Right lobe of liver (tissue), 6 donors: ENCODE measurements around the gene FDXACB1. TPM values are rescaled to one million over a fixed set of nuclear protein-coding genes. Genes with fewer than 3 reads are reported as not detected.

ENCODE experiments used
- ATAC-seq, 4 donors: fragments of 200-7000 bp; cut with Tn5 transposase; one replicate each; pipeline ENCODE4 v1.9.1; 2020; ENCODE audit warnings: mild to moderate bottlenecking in 4 of 4, moderate library complexity in 4 of 4
- DNase-seq, 3 donors: peaks; one replicate each; pipeline ENCODE4 v3.0.0-alpha.2; 2020
- H3K27ac ChIP-seq, 3 donors: fragments of 200-600 bp; one replicate each; pipeline ENCODE4 v1.8.0; 2022
- H3K27me3 ChIP-seq, 2 donors: fragments of 200-600 bp; one replicate each; pipeline ENCODE4 v1.8.0; 2022
- H3K36me3 ChIP-seq, 4 donors: fragments of 200-600 bp; sonication (generic) in 1 of 4; one replicate each; pipeline versions ENCODE4 v1.5.1 to v1.8.0; 2017 to 2022; ENCODE audit warnings: control low read depth in 1 of 4
- H3K4me1 ChIP-seq, 4 donors: fragments of 200-600 bp; sonication (generic) in 1 of 4; one replicate each; pipeline versions ENCODE4 v1.5.1 to v1.8.0; 2017 to 2022; ENCODE audit warnings: control low read depth in 1 of 4
- H3K4me3 ChIP-seq, 3 donors: fragments of 200-600 bp; one replicate each; pipeline ENCODE4 v1.8.0; 2022
- H3K9me3 ChIP-seq, 4 donors: fragments of 200-600 bp; sonication (generic) in 1 of 4; one replicate each; pipeline versions ENCODE4 v1.5.1 to v1.8.0; 2017 to 2022; ENCODE audit warnings: control low read depth in 1 of 4
- CTCF ChIP-seq, 4 donors: fragments of 200-600 bp in 3 of 4; fragments of 450-650 bp in 1 of 4; IDR thresholded peaks; one replicate each; pipeline versions ENCODE4 v1.5.1 to v1.8.0; 2016 to 2022; ENCODE audit warnings: antibody characterized with exemption in 4 of 4, mild to moderate bottlenecking in 2 of 4
- POLR2A ChIP-seq: fragments of 450-650 bp; IDR thresholded peaks from one replicate; pipeline ENCODE4 v1.6.1; 2017; ENCODE audit warnings: antibody characterized with exemption, mild to moderate bottlenecking
- whole genome bisulfite sequencing: methylation state at CpG from one replicate; pipeline ENCODE4 v1.1.6; 2018; ENCODE audit warnings: low coverage, low lambda C conversion rate; ENCODE audit not compliant: insufficient coverage; ENCODE audit errors: missing lambda C conversion rate; 5-methylcytosine and 5-hydroxymethylcytosine counted together
- intact Hi-C, 2 donors: fragments of 100-400 bp; cut with DNase I; formaldehyde crosslinking; loops; one replicate each; pipeline versions ENCODE4 v1.11.2 to v1.14.1; 2022
- total RNA-seq, 6 experiments: library from RNA; depleted of rRNA in 2 of 6; stranded (reverse); fragments of >200 nt in 2 of 6; fragmentation: NEBNext Ultra II Directional in 3 of 6; extraction: Animal tissue kit (Norgen Biotek cat#: 25700) in 3 of 6; gene quantifications; one replicate each; pipeline versions ENCODE4 v1.1.0 to v1.2.4, GENCODE V29; 2016 to 2023
- donor health status: DM: no; HTN: yes; CAD: no.
- donor health status: DM: no; HTN: no; CAD: no.
- donor health status: DM: no; HTN: no; CAD: no.
- donor health status: DM: no; HTN: yes; CAD: no.
- donor health status: DM: no; HTN: yes; CAD: no.

FDXACB1 gene
- total RNA-seq, 6 experiments from 2014 or later, result 0.90 to 1.3 (median 1.1) TPM

GRCh38 chr11:111923351-111923788 is 44.4 kb upstream of the FDXACB1 start:
- intact Hi-C loops, result no loop called here
- DNase-seq (no peak), ATAC-seq (no peak)
- Histone ChIP-seq H3K27ac (peak overlapping the region; percentile 25 to 84 (median 35)), H3K9me3 (no peaks in the 10 kb centered on the region), H3K36me3 (no peaks in the 10 kb centered on the region), H3K27me3 (no peaks in the 10 kb centered on the region), H3K4me3 (no peak overlapping the region), H3K4me1 (peaks cover 0 to 57% (median 9%) of the 10 kb centered on the region in 4 donors)
- TF ChIP-seq POLR2A, result no peak
- WGBS, result 46% methylated on average over 5 of the region's 5 CpGs

- H3K27me3 ChIP-seq, result no peaks in the 10 kb centered on the region
- ATAC-seq (peak in 1 of 4 donors; percentile 6), DNase-seq (peak in 1 of 3 donors; percentile 73)
- TF ChIP-seq CTCF (IDR thresholded peaks at IDR 0.05) (no peak), POLR2A (no peak)
- intact Hi-C loops, result no loop called here
- 6% methylated on average over 2 of the region's 2 CpGs for WGBS
- H3K36me3 ChIP-seq, result no peaks in the 10 kb centered on the region
- H3K4me3 ChIP-seq, result no peak overlapping the region
- H3K4me1 ChIP-seq, result peaks cover 0 to 63% (median 10%) of the 10 kb centered on the region in 4 donors
- H3K27ac ChIP-seq, result peak overlapping the region; percentile 25 to 84 (median 35)
- H3K9me3 ChIP-seq, result no peaks in the 10 kb centered on the region
Observed at GRCh38 chr11:111922803-111923202, 43.8 kb upstream of the FDXACB1 start.

GRCh38 chr11:111921541-111922230 is 42.7 kb upstream of the FDXACB1 start:
- peaks cover 0 to 61% (median 11%) of the 10 kb centered on the region in 4 donors for H3K4me1 ChIP-seq
- WGBS, result 89% methylated on average over 5 of the region's 7 CpGs
- no peaks in the 10 kb centered on the region for H3K27me3 ChIP-seq
- H3K9me3 ChIP-seq, result no peaks in the 10 kb centered on the region
- DNase-seq (no peak), ATAC-seq (no peak)
- TF ChIP-seq CTCF (IDR thresholded peaks at IDR 0.05) (no peak), POLR2A (no peak)
- no peaks in the 10 kb centered on the region for H3K36me3 ChIP-seq
- intact Hi-C loops, result no loop called here
- H3K27ac ChIP-seq, result no peak overlapping the region
- H3K4me3 ChIP-seq, result no peak overlapping the region

GRCh38 chr11:111920908-111921307 is 41.9 kb upstream of the FDXACB1 start:
- Histone ChIP-seq H3K27me3 (no peaks in the 10 kb centered on the region), H3K9me3 (no peaks in the 10 kb centered on the region), H3K4me3 (no peak overlapping the region), H3K27ac (no peak overlapping the region), H3K4me1 (peaks cover 0 to 54% (median 9%) of the 10 kb centered on the region in 4 donors), H3K36me3 (no peaks in the 10 kb centered on the region)
- no peak for TF ChIP-seq POLR2A
- TF ChIP-seq CTCF (IDR thresholded peaks at IDR 0.05), result no peak
- DNase-seq (no peak), ATAC-seq (no peak)
- 50% methylated on average over 2 of the region's 2 CpGs for WGBS
- intact Hi-C loops, result no loop called here
